ENCODE measurements around the gene OVCA2. TPM values are rescaled to one million over a fixed set of nuclear protein-coding genes. Genes with fewer than 3 reads are reported as not detected.

Gene OVCA2
- total RNA-seq, 1 experiment from 2014 or later: 24.6 TPM

DNA sequence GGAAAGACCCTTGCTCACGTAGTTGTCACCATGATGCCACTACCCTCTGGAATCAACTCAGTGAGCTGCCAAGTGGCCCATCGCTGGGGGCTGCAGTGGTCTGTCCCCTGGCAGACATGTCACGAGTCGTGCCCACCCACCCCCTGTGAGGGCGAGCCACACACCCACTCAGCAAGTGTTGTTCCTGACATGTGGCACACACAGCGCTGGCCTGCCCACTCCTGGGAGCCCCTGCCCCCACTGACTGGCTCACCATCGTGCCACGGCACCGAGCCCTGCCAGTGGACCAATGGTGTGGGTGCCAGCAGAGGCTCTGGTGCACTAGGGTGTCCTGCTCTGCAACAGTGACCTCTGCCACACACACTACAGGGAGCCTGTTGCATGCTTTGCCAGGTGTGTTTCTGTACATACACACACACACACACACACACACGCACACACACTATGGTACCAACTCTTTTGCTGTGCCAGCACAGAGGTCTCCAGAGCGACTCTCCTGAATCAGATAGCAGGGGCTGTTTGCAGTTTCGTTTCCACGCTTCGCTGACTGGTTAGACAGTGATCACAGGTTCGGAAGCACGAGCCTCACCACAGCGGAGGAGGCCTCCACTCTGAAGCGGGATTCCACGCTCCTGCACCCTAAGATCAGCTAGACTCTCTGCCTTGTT is 24.4 kb upstream of the OVCA2 start:
- Histone ChIP-seq H2BK12ac (ENCODE audit: insufficient read length, low read depth, low read length) (no peak overlapping the region), H3K23me2 (ENCODE audit: insufficient read length, low read depth, low read length, poor library complexity, severe bottlenecking) (no peaks in the 10 kb centered on the region), H3K14ac (ENCODE audit: insufficient read depth, low read length) (0 out of 2 replicates have a peak overlapping the region, but pooled peaks have one; percentile 8), H2AK5ac (ENCODE audit: insufficient read length, low read length) (no peak overlapping the region), H3K9ac (ENCODE audit: extremely low read depth, insufficient read length, low read length) (no peak overlapping the region), H3K4me2 (ENCODE audit: insufficient read depth, insufficient read length, low read length) (no peak overlapping the region), H3K18ac (ENCODE audit: insufficient read length, low read depth, low read length) (no peak overlapping the region), H3K4me1 (ENCODE audit: insufficient read depth, low read length) (no peaks in the 10 kb centered on the region), H3T11ph (ENCODE audit: low read length) (no peak overlapping the region), H3K9me3 (ENCODE audit: control insufficient read depth, low read depth, low read length) (no peaks in the 10 kb centered on the region), H2BK5ac (ENCODE audit: insufficient read length, low read length) (no peak overlapping the region), H3K56ac (ENCODE audit: insufficient read length, low read depth, low read length) (no peak overlapping the region), H4K5ac (ENCODE audit: insufficient read length, low read depth, low read length) (no peak overlapping the region), H2BK15ac (ENCODE audit: low read depth, low read length) (no peak overlapping the region), H2AFZ (ENCODE audit: low read length) (no peak overlapping the region), H4K8ac (replicated peaks; ENCODE audit: insufficient read length, low read depth, low read length) (no peak overlapping the region), H3K79me1 (ENCODE audit: insufficient read depth, low read depth, low read length, poor library complexity, severe bottlenecking) (no peaks in the 10 kb centered on the region), H2BK120ac (ENCODE audit: low read depth, low read length, poor library complexity, severe bottlenecking) (no peak overlapping the region), H2BK20ac (ENCODE audit: low read depth, low read length, poor library complexity, severe bottlenecking) (no peak overlapping the region), H4K20me1 (ENCODE audit: control insufficient read depth, insufficient read depth, insufficient read length) (peaks cover 2% of the 10 kb centered on the region), H3K27me3 (ENCODE audit: insufficient read depth, low read length) (peaks cover 9% of the 10 kb centered on the region; the same call in 1 of the 2 replicates), H3K23ac (ENCODE audit: insufficient read length, low read depth, low read length) (no peak overlapping the region), H4K91ac (ENCODE audit: insufficient read length, low read depth, low read length) (no peak overlapping the region), H3K4ac (ENCODE audit: low read depth, low read length) (no peak overlapping the region), H3K27ac (ENCODE audit: insufficient read length, low read depth, low read length) (no peak overlapping the region), H3K79me2 (ENCODE audit: insufficient read depth, low read length) (no peaks in the 10 kb centered on the region)
- Mint-ChIP-seq H3K36me3 (ENCODE audit: insufficient read depth in 1 of 3, low read depth in 3 of 3) (no peaks in the 10 kb centered on the region), H3K4me3 (no peak overlapping the region), H3K27ac (no peak overlapping the region), H3K27me3 (ENCODE audit: low read depth) (peaks cover 96% of the 10 kb centered on the region), H3K4me1 (peaks cover 1 to 8% of the 10 kb centered on the region in 2 experiments; a peak in 3 of 4 replicates), H3K9me3 (no peaks in the 10 kb centered on the region; a peak in 2 of 5 replicates)
- WGBS (ENCODE audit: extremely low coverage, insufficient read length, low lambda C conversion rate): no CpG with 5 or more reads among the region's 19 CpGs
- TF ChIP-seq, protein P1, sequence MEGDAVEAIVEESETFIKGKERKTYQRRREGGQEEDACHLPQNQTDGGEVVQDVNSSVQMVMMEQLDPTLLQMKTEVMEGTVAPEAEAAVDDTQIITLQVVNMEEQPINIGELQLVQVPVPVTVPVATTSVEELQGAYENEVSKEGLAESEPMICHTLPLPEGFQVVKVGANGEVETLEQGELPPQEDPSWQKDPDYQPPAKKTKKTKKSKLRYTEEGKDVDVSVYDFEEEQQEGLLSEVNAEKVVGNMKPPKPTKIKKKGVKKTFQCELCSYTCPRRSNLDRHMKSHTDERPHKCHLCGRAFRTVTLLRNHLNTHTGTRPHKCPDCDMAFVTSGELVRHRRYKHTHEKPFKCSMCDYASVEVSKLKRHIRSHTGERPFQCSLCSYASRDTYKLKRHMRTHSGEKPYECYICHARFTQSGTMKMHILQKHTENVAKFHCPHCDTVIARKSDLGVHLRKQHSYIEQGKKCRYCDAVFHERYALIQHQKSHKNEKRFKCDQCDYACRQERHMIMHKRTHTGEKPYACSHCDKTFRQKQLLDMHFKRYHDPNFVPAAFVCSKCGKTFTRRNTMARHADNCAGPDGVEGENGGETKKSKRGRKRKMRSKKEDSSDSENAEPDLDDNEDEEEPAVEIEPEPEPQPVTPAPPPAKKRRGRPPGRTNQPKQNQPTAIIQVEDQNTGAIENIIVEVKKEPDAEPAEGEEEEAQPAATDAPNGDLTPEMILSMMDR (conservative IDR thresholded peaks at IDR 0.05): no peak
- no peak for DNase-seq

All from H9 (cell line).